Stimulated activated CD8-positive, alpha-beta memory T cell treated with anti-CD3 and anti-CD28 coated beads, Interleukin-15, amount 100 ng/mL, for 24 hours (primary cell): ENCODE results near the gene LRRC4B.
"Not testable (repeated sequence)": the region's sequence is repeated elsewhere in the genome, so short reads cannot be mapped to it uniquely, and the experiment has no call there.

Source experiments
- DNase-seq: peaks from one replicate; pipeline ENCODE4 v3.0.0-alpha.2; 2020; ENCODE audit warnings: low read depth

The LRRC4B gene

DNA sequence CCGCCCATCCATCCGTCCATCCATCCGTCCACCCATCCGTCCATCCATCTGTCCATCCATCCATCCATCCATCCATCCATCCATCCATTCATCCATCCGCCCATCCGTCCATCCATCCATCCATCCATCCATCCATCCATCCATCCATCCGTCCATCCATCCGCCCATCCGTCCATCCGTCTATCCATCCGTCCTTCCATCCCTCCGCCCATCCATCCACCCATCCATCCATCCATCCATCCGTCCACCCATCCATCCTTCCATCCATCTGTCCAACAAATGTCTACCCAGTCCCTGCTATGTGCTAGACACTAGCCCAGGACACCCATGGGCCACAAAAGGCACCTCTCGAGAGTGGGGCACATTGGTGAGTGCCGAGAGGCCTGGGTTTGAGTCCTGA is 15.7 kb downstream of the LRRC4B start:
- DNase-seq = no peak

DNA sequence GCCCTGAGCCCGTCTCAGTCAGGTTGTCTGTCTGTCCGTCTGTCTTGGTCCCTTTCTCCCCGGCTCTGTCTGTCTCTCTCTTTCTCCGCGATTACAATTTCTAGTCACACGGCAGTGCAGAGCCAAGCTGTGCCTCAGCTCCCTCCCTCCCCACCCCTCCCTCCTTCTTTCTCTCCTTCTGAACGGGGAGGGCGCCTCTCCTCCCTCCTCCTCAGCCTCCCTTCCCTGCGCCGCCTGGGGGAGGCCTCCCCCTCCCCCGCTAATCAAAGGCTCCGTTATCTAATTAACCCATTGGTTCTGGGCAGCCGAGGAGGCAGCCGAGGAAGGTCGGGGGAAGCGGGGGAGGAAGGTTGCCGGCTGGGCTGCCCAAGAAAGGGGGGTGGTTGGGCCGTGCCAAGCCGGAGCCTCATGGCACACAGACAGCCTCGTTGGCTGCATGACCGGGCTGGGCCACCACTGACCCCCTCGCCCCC is 16.5 kb downstream of the LRRC4B start:
- no peak for DNase-seq

DNA sequence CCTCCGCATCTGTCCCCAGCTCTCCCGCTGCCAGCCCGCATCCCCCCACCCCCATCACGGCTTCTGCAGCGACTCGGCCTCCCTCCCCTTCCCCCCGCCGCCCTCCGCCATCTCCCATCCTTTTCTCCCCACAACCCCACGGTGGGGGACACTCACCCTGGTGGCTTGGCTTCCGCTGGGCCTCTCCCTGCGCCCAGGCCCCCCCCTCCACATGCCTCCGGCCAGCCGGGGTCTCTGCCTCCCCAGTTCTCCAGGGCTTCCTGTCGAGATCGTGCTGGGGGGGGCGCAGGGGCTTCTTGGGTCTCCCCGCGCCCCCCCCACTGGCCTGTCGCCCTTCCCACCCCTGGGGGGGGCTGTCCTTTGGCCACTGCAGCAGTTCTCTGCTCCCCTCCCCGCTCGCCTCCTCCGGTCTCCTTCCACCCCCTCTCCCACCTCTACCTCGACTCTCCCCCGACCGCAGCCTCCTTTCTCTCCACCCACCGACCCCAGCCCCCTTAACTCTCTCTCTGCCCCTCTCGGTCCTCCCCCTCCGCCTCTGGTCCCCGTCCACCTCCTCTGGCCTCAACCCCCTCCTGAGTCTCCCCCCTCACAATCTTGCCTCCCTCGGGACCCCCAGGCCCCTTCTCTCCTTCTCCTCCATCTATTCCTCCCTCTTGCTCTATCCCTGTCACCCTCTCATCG is 17.1 kb downstream of the LRRC4B start:
- no peak for DNase-seq

DNA sequence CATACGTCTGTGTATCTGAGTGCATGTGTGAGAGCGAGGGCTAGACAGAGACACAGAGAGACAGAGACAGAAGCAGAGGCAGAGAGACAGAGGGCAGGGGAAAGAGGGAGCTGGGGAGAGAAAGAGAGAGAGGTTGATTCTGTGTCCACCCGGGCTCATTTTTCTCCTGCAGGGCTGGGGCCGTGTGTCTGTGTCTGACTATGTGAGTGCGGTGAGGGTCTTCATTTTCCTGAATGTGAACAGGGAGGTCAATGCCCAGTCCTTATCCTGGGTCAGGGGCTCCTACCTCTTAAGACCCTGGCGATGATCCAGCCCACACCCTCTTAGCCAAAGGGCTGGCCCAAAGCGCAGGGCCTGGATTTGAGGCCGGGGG is 17.7 kb downstream of the LRRC4B start:
- no peak for DNase-seq

DNA sequence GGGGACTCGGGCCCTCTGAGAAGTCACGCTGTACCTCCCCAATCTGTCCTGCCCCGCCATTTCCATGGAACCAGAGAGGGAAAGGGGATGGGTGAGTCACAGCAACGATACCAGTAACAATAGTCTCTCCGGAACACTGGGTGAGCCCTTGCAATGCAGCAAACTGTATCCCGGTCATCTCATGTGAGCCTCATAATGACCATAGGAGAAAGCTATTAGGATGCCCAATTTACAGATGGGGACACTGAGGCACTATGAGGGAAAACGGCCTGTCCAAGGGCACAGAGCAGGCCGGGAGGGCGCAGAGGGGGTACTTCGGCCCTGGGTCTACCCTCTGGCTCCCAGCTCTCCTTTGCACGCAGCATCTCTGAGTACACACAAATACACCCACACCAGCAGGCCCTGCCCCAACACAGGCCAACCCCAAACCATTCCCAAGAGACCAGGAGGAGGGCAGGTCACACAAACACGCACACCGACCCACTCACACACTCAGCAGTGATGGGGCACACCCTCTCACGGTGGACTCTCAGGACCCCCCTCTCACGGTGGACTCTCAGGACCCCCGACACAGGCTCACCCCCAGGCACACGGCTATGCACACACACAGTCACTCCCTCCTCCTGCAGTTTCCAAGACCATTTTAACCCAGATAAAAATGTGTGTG is 18.2 kb downstream of the LRRC4B start:
- DNase-seq = no peak

DNA sequence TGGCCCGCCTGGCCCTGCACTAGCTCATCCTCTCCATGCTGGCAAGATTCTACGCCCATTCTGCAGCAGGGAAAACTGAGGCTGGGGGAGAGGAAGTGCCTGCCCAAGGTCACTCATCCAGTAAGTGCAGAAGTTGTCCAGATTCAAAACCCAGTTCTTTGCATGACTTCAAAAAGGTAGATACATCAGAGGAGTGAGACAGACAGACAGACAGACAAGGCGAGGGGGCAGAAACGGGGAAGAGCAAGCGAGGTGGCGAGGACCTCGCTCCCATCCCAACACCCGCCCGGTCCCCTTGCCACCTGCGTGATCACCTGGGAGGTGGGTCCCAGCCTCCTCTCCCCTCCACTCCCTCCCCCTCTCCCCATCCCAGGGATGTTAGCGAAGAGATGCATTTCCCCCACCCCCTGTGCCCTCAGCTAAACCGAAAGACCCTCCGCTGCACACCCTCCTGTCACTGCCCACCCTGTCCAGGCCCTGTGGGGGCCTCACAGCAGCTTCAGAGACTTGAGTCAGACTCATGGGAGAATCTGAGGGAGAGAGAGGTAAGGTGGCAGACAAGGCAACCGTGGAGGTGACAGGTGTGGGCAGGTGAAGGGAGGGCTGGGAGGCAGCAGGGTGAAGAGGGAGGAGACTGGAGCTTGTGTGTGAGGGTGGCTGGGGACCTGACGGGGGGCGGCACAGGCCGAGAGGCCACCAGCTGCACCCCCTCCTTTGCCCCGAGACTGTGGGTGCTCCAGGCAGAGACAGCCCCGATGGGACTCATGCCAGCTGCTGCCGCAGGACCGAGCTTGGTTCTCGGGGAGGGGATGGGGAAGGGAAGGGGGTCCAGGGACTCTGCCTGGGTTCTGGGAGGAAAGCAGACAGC is 18.9 kb downstream of the LRRC4B start:
- DNase-seq = no peak

DNA sequence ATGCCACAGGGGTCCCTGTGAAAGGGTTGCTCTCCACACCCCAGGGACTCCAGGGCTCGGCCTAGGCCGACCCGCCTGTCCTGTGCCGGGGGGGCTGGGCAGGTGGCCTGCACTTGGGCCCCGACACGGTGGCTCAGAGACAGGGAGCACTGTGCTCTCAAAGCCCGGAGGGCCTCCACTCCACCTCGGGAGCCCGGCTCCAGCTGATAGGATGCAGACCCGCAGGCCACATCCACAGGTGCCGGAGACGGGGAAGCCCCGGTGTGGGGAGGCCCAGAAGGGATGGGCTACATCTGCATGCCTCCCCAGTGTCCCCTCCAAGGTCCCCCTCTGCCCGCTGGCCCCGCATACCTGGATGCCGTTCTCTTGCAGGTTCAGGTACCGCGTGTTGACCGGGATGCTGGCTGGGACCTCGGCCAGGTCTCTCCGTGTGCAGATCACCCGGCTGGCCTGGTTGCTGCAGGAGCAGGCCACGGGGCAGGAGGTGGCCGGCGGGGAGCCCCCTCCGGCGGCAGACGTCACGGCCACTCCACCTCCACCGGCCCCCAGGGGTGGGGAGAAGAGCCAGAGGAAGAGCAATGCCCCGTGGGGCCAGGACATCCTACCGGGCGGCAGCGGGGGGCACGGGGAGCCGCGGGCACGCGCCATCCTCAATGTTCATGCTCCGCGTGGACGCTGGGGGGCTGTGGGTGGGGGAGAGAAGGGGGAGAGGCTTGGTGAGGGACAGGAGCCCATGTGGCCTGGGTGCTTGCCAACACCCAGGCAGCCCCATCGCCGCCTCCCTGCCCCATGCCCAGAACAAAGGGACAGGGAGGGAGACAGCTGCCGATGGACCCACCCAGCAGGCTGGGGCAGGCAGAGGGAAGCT is 19.8 kb downstream of the LRRC4B start:
- no peak for DNase-seq

DNA sequence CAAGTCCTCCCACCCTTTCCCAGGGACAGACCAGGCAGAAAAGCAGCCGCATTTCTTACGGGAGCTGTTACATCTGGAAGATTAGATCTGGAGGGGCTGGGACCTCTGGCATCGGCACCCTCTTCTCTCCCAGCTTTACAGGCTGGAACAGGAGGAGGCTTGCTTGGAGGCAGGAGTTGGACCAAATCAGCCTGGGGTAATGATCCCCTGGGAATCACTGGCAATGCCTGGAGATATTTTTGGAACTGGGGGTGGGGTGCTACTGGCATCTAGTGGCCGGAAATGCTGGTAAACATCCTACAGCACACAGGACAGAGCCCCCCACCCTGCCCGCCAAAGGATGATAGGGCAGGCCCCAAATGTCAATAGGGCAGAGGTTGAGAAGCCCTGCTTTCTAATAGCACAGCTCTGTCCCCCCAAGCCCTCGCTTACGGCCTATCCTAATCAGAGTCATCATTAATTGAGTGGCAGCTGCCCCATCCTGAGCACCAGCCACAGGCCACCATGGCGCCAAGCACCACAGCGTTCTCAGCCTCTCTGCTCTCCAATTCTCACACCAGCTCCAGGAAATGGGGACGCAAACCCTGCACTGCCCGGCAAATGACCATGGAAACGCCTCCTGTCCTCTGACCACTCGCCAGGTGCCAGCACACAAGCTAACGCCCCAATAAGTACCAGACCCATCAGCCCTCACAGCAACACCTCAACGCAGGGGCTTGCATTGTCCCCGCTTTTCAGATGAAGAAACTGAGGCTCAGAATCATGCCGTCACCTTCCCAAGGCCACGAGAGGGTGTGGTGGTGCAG is 20.6 kb downstream of the LRRC4B start:
- no peak for DNase-seq

DNA sequence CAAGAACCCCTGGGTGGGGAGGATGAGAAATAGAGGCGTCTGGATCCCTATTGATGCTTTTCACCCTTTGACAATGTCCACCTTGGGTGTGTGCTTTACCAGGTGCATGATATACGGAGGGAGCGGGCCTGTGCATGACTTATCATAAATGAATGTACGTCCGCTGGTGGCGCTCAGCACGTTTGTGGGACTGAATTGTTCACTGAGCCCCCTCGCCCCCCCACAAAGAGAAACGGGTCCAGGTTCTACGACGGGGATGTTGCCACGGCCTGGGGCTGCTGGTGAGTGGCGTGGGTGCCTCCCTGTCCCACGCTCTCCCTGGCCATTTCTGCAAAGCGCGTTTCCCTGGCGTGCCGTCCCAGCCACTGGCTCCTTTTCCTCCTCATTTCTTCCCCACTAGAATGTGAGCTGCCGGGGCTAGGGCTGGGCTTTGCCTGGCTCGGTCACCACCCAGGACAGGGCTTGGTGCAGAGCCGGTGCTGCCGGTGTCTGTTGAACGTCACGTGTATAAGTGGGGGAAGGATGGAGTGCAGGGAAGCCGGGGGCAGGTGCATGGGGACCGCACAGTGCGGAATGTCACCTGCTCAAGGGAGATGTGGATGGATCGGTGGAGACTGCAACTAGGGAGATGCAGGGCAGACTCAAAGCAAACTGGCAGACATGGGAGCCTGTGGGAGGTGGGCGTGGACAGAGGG is 21.6 kb downstream of the LRRC4B start:
- no peak for DNase-seq

DNA sequence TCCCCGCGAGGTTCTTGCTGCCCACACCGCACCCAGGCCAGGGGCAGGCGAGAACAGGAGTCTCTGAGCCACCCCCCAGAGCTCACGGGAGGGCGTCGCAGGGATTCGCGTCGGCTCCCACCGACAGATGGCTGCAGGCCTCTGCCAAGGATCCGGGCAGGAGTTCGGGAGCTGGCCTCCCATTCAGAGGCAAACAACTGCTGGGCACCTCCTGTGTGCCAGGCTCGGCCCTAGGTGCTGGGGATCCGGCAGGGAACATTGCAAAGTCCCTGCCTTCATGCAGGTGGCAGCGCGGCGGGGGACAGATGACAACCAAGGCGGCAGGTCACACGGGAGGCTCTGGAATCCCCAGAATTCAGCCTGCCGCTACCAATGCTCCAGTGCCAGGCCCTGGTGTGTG is 25.3 kb downstream of the LRRC4B start:
- no peak for DNase-seq

DNA sequence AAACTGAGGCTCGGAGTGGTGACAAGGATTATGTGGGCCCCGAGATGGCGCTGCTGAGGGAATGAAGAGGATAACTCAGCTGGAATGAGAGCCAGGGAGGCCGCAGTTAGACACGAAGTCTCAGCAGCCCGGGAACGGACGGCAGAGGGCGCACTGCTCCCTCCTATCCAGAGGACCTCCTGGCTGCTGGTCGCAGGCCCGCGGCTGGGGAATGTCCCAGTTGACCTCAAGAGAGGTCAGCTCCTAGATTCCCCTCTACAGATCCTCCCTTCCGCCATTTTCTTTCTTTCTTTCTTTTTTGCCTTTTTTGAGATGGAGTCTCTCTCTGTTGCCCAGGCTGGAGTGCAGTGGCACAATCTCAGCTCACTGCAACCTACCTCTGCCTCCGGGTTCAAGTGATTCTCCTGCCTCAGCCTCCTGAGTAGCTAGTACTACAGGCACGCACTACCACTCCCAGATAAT is 30.4 kb downstream of the LRRC4B start:
- DNase-seq = peak; percentile 35

DNA sequence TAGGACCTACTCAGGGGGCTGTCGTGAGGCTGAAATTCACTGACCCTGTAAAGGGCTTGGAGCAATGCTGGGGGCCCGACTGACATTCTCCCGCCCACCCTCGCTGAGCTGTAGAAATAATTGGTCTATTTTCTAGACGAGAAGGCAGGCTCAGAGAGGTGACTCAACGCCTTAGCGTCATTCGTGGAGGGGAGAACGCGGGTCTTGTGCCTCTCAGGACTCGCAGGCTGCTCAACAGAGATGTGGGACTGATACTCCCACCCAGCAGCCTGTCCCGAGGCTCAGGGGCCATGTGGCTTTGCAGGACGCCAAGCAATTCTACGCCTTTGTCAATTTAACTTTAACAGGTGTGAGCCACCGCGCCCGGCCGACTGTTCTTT is 30.9 kb downstream of the LRRC4B start:
- DNase-seq = no peak

DNA sequence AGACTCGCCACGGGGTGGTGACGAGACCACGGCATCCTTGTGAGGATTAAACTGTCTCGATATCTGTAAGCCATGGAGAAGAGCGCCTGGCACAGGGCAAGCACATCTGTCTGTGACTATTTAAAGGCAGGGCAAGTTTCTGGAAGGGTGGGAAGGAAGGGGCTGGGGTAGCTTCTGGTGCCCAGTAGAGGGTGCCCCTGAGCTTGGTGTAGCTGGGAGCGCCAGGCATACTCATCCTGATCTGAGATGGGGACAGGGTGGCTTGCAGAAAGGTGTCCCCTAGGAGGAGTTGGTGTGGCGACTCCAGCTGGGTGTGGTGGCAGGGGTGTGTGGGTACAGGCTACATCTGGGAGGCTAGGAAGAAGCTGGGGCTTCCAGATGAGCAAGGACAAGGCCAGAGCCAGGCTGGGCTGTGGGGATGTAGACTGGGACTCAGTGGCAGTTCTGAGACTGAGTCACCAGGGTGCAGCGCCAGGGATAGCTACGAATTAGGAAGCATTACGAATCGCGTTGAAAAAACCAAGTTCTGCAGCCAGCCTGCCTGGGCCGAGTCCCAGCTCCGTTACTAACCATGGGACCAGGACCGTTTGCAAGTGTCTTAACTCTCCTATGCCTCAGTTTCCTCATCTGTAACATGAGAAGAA is 31.5 kb downstream of the LRRC4B start:
- no peak for DNase-seq

DNA sequence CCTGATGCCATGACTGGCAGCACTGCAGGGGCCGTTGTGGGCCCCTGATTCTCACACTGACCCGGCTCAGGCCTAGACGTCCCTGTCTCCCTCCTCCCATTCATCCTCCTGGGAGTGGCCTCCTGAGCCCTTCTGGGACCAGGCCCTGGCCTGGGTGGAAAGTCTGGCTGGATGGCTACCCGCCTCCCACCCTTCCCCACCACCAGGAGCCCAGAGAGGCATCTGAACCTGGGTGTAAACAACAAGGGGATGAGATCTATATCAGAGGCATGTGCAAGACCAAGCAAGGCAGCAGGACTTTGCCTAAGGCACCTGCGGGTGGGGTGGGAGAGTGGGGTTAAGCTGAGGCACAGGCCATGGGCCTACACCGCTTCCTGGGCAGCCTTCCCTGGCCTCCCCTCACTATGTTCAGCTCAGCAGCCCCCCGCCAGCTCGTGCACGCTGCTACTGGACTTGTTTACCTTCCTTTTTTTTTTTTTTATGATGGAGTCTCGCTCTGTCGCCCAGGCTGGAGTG is 32.5 kb downstream of the LRRC4B start:
- no peak for DNase-seq

DNA sequence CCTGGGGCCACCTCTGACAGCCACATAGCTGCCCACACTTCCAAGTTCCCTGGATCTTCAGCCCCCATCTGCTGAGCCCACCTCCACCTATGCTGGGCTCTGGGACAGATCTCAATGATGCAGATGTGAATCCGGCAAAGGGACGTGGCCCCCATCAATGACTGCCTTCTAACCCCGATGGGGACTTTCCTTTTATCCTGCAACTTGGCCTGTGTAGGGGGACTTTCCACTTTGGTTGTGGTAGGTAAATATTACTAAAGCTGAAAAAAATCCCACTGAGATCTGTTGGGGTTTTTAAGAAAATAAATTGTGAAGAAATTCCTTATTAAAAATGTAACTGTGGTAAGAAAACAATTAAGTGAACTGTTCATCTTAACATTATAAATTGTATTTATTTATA is 33.8 kb downstream of the LRRC4B start:
- DNase-seq = no peak

DNA sequence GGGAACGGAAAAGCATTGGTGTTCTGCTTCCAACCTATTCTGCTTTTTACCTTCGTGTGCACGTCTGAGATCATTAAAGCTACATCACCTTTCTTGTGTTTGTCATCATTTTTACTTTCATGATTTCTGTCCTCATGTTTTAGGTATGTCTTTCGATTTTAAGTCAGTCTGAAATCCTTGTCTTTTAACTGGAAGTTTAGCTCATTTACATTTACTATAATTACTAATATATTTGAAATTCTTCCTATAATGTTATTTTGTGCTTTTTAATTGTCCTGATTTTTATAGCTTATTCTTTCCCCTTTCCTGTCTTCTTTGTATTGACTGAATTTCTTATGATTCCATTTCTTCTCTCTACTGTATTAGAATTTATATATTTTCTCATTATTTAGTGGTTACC is 35.3 kb downstream of the LRRC4B start:
- DNase-seq = no peak

DNA sequence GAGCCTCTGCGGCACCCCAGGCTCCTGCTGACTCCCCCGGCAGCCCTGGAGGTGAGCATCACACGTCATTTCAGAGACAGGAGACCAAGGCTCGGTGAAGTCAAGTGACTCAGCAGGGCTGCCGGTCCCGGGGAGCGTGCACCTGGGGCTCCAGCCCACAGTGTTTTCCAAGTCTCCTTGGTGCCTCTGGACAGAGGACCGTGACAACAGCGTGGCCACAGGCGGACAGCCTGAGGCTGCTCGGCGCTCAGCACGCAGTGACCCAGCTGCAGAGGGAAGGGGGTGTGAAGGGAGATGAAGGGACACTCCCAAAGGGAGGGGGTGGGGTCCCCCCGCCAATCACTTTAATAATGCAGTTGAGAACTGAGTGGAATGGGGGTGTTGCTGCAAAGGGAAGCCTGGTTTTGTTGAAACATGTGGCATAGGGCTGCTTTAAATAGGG is 37.0 kb downstream of the LRRC4B start:
- no peak for DNase-seq

DNA sequence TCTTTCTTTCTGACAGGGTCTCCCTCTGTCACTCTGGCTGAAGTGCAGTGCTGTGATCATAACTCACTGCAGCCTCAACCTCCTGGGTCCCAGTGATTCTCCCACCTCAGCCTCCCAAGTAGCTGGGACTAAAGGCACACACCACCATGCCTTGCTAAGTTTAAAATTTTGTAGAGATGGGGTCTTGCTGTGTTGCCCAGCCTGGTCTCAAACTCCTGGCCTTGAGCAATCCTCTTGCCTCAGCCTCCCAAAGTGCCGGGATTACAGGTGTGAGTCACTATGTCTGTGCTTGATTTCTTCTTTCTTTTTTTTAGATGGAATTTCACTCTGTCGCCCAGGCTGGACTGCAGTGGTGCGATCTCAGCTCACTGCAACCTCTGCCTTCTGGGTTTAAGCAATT is 40.2 kb downstream of the LRRC4B start:
- not testable (repeated sequence) for DNase-seq

DNA sequence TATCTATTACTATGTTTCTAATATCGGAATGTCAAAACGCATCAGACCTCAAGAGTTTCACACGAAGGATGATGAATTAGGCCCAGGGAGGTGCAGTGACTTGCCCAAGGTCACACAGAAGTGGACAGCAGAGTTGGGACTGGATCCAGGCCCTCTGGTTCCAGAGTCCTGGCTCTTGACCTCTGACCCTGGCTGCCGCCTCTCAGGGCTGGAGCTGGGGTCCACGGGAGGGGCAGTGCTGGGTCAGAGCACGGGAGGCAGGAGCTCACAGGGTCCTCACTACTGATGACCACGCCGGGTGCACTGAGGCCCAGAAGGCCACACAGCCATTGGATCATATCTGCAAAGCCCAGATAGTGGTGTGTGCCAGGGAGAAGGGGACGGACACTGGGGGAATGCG is 45.4 kb downstream of the LRRC4B start:
- no peak for DNase-seq
